Suprapubic skin (tissue), 4 donors: Measurements from ENCODE around the gene NAA10. TPM values are rescaled to one million over a fixed set of nuclear protein-coding genes. Genes with fewer than 3 reads are reported as not detected.
"Not testable (repeated sequence)": the region's sequence is repeated elsewhere in the genome, so short reads cannot be mapped to it uniquely, and the experiment has no call there.

Experiments
- DNase-seq, 2 donors: peaks; one replicate each; pipeline ENCODE4 v3.0.0-alpha.2; 2019; ENCODE audit warnings: low spot score in 2 of 2
- H3K27ac ChIP-seq: fragments of 200-600 bp; sonication (generic); one replicate; pipeline ENCODE4 v1.5.1; 2019
- H3K27me3 ChIP-seq: fragments of 200-600 bp; sonication (generic); one replicate; pipeline ENCODE4 v1.5.1; 2019
- H3K36me3 ChIP-seq: fragments of 200-600 bp; sonication (generic); one replicate; pipeline ENCODE4 v1.5.1; 2019
- H3K4me1 ChIP-seq: fragments of 200-600 bp; sonication (generic); one replicate; pipeline ENCODE4 v1.5.1; 2019
- H3K4me3 ChIP-seq: fragments of 200-600 bp; sonication (generic); one replicate; pipeline ENCODE4 v1.5.1; 2019; ENCODE audit warnings: mild to moderate bottlenecking
- H3K9me3 ChIP-seq: fragments of 200-600 bp; sonication (generic); one replicate; pipeline ENCODE4 v1.5.1; 2019
- EP300 ChIP-seq: sonication (generic); formaldehyde crosslinking; IDR thresholded peaks from one replicate; pipeline ENCODE4 v1.6.1; 2017; ENCODE audit warnings: antibody characterized with exemption
- POLR2A ChIP-seq, 2 donors: fragments of 450-650 bp; IDR thresholded peaks; one replicate each; pipeline ENCODE4 v1.6.1; 2017; ENCODE audit warnings: antibody characterized with exemption in 2 of 2, mild to moderate bottlenecking in 2 of 2, moderate library complexity in 2 of 2
- POLR2AphosphoS5 ChIP-seq, 3 donors: sonication (generic); formaldehyde crosslinking; IDR thresholded peaks; one replicate each; pipeline ENCODE4 v1.6.1; 2017; ENCODE audit warnings: antibody characterized with exemption in 3 of 3
- WGBS: methylation state at CpG from one replicate; pipeline ENCODE4 v1.1.5; 2018; 5-methylcytosine and 5-hydroxymethylcytosine counted together
- total RNA-seq, 4 donors: library from RNA; depleted of rRNA; stranded (reverse); fragments of >200 nt; gene quantifications; one replicate each; pipeline ENCODE4 v1.1.0, GENCODE V29; 2016
- TF ChIP-seq, protein P1 (sequence below), 2 donors: fragments of 200-600 bp in 1 of 2; fragments of 450-650 bp in 1 of 2; sonication (generic) in 1 of 2; IDR thresholded peaks; one replicate each; pipeline ENCODE4 v1.5.1; 2016 to 2019; ENCODE audit warnings: antibody characterized with exemption in 2 of 2, mild to moderate bottlenecking in 1 of 2, moderate library complexity in 1 of 2

The NAA10 gene
- total RNA-seq = 10 to 100 TPM; 58.5 to 97.2 (median 73.0) TPM

DNA sequence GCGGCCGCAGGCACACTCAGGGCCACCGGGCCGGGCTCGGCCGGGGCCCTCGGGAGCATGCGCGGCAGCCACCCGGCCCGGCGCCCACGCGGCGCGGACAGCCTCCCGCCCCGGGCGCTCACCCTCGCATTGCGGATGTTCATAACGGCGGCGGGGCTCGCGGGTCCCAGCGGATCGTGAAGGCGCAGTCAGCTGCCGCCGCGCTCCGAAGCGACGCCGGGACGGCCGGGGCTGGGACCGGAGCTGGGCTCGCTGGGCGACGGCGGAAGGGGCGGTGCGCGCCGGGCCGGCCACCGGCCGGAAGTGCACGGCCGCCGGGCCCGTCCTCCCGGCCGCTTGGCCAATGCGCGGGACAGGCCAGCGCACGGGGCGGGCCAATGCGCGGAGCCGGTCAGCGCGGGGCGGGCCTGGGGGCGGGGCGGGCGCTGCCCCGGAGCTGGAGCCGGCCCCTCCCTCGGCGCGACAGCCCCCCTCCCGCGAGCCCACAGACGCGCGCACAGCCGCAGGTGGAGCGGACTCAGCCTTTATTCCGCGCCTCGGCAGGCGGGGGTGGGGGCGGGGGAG, at the start of gene NAA10:
NAA10 (minus strand) TSS at position 276 of the 564 bp plus-strand sequence; CDS start at position 143, 133 bp downstream.
- Histone ChIP-seq H3K27me3 (no peaks in the 10 kb centered on the region), H3K9me3 (no peaks in the 10 kb centered on the region), H3K4me1 (peaks cover 13% of the 10 kb centered on the region), H3K27ac (peak within 1 kb of the TSS; percentile 71), H3K36me3 (peaks cover 18% of the 10 kb centered on the region), H3K4me3 (peak within 1 kb of the TSS; percentile 72)
- DNase-seq = peak in 1 of 2 donors; percentile 72
- WGBS = 20% methylated on average over 14 of the region's 87 CpGs
- TF ChIP-seq, protein P1, sequence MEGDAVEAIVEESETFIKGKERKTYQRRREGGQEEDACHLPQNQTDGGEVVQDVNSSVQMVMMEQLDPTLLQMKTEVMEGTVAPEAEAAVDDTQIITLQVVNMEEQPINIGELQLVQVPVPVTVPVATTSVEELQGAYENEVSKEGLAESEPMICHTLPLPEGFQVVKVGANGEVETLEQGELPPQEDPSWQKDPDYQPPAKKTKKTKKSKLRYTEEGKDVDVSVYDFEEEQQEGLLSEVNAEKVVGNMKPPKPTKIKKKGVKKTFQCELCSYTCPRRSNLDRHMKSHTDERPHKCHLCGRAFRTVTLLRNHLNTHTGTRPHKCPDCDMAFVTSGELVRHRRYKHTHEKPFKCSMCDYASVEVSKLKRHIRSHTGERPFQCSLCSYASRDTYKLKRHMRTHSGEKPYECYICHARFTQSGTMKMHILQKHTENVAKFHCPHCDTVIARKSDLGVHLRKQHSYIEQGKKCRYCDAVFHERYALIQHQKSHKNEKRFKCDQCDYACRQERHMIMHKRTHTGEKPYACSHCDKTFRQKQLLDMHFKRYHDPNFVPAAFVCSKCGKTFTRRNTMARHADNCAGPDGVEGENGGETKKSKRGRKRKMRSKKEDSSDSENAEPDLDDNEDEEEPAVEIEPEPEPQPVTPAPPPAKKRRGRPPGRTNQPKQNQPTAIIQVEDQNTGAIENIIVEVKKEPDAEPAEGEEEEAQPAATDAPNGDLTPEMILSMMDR (IDR thresholded peaks at IDR 0.05) = no peak
- no peak for TF ChIP-seq POLR2A (IDR thresholded peaks at IDR 0.05)
- TF ChIP-seq POLR2AphosphoS5 (IDR thresholded peaks at IDR 0.05) = no peak
- TF ChIP-seq EP300 = no peak

DNA sequence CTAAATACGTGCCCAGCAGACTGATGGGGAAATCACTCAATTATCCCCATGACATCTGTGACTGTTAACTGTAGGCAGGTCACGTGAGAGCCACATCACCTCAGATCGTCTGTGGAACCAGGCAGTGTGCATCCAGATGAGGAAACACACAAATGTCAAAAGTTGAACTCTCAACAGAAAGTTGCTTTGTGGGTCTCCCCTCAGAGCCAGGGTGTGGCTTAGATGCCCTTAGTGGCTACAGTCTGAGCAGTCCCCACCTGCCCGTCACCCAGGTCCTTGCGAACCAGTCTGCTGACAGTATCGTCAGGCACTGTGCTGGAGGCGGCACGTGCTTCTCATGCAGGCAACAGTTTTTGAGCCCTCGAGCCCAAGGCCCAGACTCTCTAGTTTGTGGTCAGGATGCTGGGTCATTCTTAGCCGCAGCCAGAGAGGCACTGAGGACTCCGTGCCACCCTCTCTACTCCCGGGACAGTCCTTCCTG, 48.5 kb upstream of the NAA10 start:
- TF ChIP-seq EP300 = no peak
- TF ChIP-seq, protein P1 (IDR thresholded peaks at IDR 0.05) = no peak
- 88% methylated on average over 11 of the region's 12 CpGs for WGBS
- H3K36me3 ChIP-seq = no peaks in the 10 kb centered on the region

DNA sequence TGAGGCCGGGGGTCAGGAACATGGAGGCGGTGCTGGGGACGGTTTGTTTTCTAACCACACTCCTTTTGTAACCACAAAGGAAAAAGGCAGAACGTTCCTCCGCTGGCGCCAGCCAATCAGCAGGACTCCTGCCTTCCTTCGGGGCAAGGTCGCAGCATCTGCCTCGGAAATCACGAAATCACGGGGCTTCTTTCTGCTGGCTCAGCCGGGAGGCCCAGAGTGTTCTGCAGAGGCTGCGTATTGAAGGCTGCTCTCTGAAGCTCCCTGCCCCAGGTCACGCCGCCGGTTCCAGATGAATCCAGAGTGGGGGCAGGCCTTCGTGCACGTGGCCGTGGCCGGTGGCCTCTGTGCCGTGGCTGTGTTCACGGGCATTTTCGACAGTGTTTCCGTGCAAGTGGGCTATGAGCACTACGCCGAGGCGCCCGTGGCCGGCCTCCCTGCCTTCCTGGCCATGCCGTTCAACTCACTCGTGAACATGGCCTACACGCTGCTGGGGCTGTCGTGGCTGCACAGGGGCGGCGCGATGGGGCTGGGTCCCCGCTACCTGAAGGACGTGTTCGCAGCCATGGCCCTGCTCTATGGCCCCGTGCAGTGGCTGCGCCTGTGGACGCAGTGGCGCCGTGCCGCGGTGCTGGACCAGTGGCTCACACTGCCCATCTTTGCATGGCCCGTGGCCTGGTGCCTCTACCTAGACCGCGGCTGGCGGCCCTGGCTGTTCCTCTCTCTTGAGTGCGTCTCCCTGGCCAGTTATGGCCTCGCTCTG, 47.1 kb upstream of the NAA10 start:
- Histone ChIP-seq H3K4me3 (no peak overlapping the region), H3K4me1 (peaks cover 18% of the 10 kb centered on the region), H3K27ac (peak overlapping the region; percentile 34), H3K27me3 (no peaks in the 10 kb centered on the region), H3K9me3 (no peaks in the 10 kb centered on the region), H3K36me3 (no peaks in the 10 kb centered on the region)
- peak in 1 of 2 donors; percentile 66 for DNase-seq
- TF ChIP-seq, protein P1 (IDR thresholded peaks at IDR 0.05) = no peak
- TF ChIP-seq POLR2A (IDR thresholded peaks at IDR 0.05) (no peak), EP300 (no peak), POLR2AphosphoS5 (IDR thresholded peaks at IDR 0.05) (no peak)
- 83% methylated on average over 42 of the region's 52 CpGs for WGBS

More for the DNA sequence above, 48.5 kb upstream of the NAA10 start:
- Histone ChIP-seq H3K9me3 (no peaks in the 10 kb centered on the region), H3K27ac (no peak overlapping the region), H3K27me3 (no peaks in the 10 kb centered on the region), H3K4me1 (peaks cover 18% of the 10 kb centered on the region), H3K4me3 (no peak overlapping the region)
- no peak for DNase-seq

DNA sequence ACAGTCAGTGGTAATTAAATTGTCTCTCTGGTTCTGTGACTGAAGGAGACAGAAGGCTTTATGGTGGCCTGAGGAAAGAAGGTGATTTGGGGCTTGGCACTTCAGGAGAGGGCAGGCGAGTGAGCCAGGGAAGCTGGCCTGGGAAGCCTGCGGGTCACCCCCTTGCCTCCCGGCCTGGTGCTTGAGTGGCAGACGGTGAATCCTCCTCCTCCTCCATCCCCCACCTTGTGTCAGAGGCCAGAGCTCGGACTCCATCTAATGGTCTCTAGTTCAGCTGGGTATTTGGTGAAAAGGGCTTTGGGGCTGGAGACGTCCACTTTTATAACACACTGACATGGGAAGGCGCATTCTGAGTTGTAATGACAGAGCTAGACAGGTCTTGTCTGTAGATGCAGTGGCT, 46.4 kb upstream of the NAA10 start:
- Histone ChIP-seq H3K27me3 (no peaks in the 10 kb centered on the region), H3K36me3 (no peaks in the 10 kb centered on the region), H3K27ac (peak overlapping the region; percentile 10), H3K9me3 (no peaks in the 10 kb centered on the region), H3K4me1 (peaks cover 18% of the 10 kb centered on the region), H3K4me3 (no peak overlapping the region)
- 82% methylated on average over 7 of the region's 7 CpGs for WGBS
- DNase-seq = no peak
- TF ChIP-seq POLR2AphosphoS5 (IDR thresholded peaks at IDR 0.05) = no peak
- TF ChIP-seq EP300 = no peak
- TF ChIP-seq, protein P1 (IDR thresholded peaks at IDR 0.05) = no peak
- no peak for TF ChIP-seq POLR2A (IDR thresholded peaks at IDR 0.05)

DNA sequence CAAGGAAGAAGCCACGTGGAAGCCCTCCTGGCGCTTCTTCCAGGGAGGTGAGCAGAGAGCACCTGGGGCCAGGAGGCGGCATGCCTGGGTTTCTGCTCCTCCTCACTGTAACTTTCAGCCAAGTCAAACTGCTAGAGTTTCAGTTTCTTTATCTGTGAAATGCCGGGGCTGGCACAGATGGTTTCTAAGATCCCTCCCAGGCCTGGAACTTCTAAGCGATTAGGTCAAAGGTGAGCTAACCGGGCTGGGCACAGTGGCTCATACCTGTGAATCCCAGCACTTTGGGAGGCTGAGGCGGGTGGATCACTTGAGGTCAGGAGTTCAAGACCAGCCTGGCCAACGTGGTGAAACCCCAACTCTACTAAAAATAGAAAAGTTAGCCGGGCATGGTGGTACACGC, 45.6 kb upstream of the NAA10 start:
- H3K36me3 ChIP-seq, H3K27me3 ChIP-seq, DNase-seq, H3K4me3 ChIP-seq, H3K9me3 ChIP-seq, H3K27ac ChIP-seq: not testable (repeated sequence)
- peaks cover 12% of the 10 kb centered on the region for H3K4me1 ChIP-seq
- WGBS = 61% methylated on average over 8 of the region's 10 CpGs
